ENCODE measurements around the gene GRIK4. TPM values are rescaled to one million over a fixed set of nuclear protein-coding genes. Genes with fewer than 3 reads are reported as not detected.

Gene GRIK4
- total and polyA plus RNA-seq, 2 donors (not counting 1 experiment from before 2014, with no cell fraction given) = 0.12 to 0.27 TPM

DNA sequence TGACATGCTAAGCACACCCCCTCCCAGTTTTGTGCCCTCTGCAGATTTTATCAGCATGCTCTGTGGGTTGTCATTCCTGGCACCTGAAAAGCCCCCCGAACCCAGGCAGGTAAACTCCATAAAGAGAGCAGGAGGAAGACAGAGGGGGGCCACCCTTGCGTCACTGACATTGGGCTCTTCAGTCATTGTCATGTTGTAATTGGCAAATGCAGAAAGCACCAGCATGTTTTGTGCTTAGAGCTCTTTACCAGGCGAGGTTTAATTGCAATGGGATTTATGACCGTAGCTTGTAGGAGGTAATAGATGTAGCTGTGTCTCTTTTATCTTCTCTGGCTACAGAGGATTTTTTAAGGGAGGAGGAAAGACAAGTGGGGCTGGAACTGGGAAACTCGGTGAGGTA, 201.7 kb downstream of the GRIK4 start:
- H3K4me3 ChIP-seq (ENCODE audit: control extremely low read depth in 1 of 5, extremely low read depth in 1 of 5, insufficient read depth in 1 of 5, low read depth in 2 of 5, low read length in 4 of 5) = no peak overlapping the region
- H3K4me1 ChIP-seq (ENCODE audit: control insufficient read depth in 2 of 2, insufficient read depth in 2 of 2, low read length in 2 of 2) = peaks cover 0 to 8% of the 10 kb centered on the region in 2 donors
- H3K36me3 ChIP-seq (replicated peaks in 1 of 2; ENCODE audit: control extremely low read depth in 1 of 2, control insufficient read depth in 1 of 2, extremely low read depth in 1 of 2, insufficient read depth in 2 of 2, low read length in 1 of 2) = no peaks in the 10 kb centered on the region
- H4K20me1 ChIP-seq (ENCODE audit: control insufficient read depth, insufficient read depth, low read length, poor library complexity, severe bottlenecking) = no peaks in the 10 kb centered on the region
- H3K27me3 ChIP-seq (replicated peaks in 1 of 4; ENCODE audit: control extremely low read depth in 1 of 4, control insufficient read depth in 3 of 4, insufficient read depth in 4 of 4, low read length in 3 of 4) = peaks cover 0 to 2% (median 0%) of the 10 kb centered on the region in 4 experiments
- no peak for ATAC-seq (ENCODE audit: low read depth)
- Mint-ChIP-seq H3K9me3 (ENCODE audit: insufficient read depth) (no peaks in the 10 kb centered on the region), H3K27me3 (peaks cover 7% of the 10 kb centered on the region), H3K27ac (no peak overlapping the region), H3K4me3 (no peak overlapping the region), H3K4me1 (peaks cover 6% of the 10 kb centered on the region)
- 81% methylated on average over 5 of the region's 5 CpGs for WGBS (ENCODE audit: insufficient coverage)
- ChIA-PET CTCF (no interaction called here), POLR2A (no interaction called here)
- no peak for DNase-seq
- intact Hi-C loops (cut with micrococcal nuclease) = no loop called here
- no peak overlapping the region for H2AFZ ChIP-seq (ENCODE audit: insufficient read depth, low read depth, low read length, poor library complexity, severe bottlenecking)
- no peak overlapping the region for H3K4me2 ChIP-seq (replicated peaks; ENCODE audit: low read depth, low read length, poor library complexity, severe bottlenecking)
- H3K79me2 ChIP-seq (ENCODE audit: control insufficient read depth, insufficient read depth, low read length) = no peaks in the 10 kb centered on the region
- H3K9ac ChIP-seq (ENCODE audit: low read length) = no peak overlapping the region
- no peak overlapping the region for H3K27ac ChIP-seq (ENCODE audit: low read length in 2 of 2)
- peaks cover 0 to 4% (median 0%) of the 10 kb centered on the region in 3 donors for H3K9me3 ChIP-seq (ENCODE audit: control extremely low read depth in 1 of 3, control insufficient read depth in 2 of 3, insufficient read depth in 1 of 3, low read length in 2 of 3)
- TF ChIP-seq EZH2 (IDR thresholded peaks at IDR 0.05; ENCODE audit: borderline replicate concordance, insufficient read depth, low read depth, low read length, poor library complexity, severe bottlenecking) = no peak
- TF ChIP-seq, protein P1, sequence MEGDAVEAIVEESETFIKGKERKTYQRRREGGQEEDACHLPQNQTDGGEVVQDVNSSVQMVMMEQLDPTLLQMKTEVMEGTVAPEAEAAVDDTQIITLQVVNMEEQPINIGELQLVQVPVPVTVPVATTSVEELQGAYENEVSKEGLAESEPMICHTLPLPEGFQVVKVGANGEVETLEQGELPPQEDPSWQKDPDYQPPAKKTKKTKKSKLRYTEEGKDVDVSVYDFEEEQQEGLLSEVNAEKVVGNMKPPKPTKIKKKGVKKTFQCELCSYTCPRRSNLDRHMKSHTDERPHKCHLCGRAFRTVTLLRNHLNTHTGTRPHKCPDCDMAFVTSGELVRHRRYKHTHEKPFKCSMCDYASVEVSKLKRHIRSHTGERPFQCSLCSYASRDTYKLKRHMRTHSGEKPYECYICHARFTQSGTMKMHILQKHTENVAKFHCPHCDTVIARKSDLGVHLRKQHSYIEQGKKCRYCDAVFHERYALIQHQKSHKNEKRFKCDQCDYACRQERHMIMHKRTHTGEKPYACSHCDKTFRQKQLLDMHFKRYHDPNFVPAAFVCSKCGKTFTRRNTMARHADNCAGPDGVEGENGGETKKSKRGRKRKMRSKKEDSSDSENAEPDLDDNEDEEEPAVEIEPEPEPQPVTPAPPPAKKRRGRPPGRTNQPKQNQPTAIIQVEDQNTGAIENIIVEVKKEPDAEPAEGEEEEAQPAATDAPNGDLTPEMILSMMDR (IDR thresholded peaks at IDR 0.05) = no peak

DNA sequence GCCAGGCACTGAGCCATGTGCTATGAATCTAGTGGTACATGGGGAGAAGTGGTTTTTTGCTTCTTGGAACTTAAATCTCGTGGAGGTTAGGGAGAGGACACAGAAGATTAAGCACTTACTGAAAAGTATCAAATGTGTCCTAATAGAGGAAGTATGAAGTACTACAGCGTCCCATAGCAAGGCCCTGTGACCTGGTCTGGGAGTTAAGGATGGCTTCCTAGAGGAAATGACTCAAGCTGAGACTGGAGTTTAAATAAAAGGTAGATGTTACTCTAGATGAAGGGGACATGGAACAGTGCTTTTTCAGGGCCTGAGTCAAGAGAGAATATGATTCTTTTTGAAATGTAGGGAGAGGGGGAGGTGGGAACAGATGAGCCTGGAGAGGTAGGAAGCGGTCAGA, 202.9 kb downstream of the GRIK4 start:
- Mint-ChIP-seq H3K27ac (no peak overlapping the region), H3K9me3 (ENCODE audit: insufficient read depth) (no peaks in the 10 kb centered on the region), H3K4me1 (peaks cover 6% of the 10 kb centered on the region), H3K27me3 (peaks cover 12% of the 10 kb centered on the region), H3K4me3 (peak overlapping the region; percentile 80)
- Histone ChIP-seq H3K9me3 (ENCODE audit: control extremely low read depth in 1 of 3, control insufficient read depth in 2 of 3, insufficient read depth in 1 of 3, low read length in 2 of 3) (no peaks in the 10 kb centered on the region), H3K27me3 (replicated peaks in 1 of 4; ENCODE audit: control extremely low read depth in 1 of 4, control insufficient read depth in 3 of 4, insufficient read depth in 4 of 4, low read length in 3 of 4) (peaks cover 0 to 2% (median 0%) of the 10 kb centered on the region in 4 experiments), H3K27ac (ENCODE audit: low read length in 2 of 2) (no peak overlapping the region), H3K4me2 (replicated peaks; ENCODE audit: low read depth, low read length, poor library complexity, severe bottlenecking) (no peak overlapping the region), H3K79me2 (ENCODE audit: control insufficient read depth, insufficient read depth, low read length) (no peaks in the 10 kb centered on the region), H3K9ac (ENCODE audit: low read length) (no peak overlapping the region), H3K4me3 (ENCODE audit: control extremely low read depth in 1 of 5, extremely low read depth in 1 of 5, insufficient read depth in 1 of 5, low read depth in 2 of 5, low read length in 4 of 5) (no peak overlapping the region), H3K36me3 (replicated peaks in 1 of 2; ENCODE audit: control extremely low read depth in 1 of 2, control insufficient read depth in 1 of 2, extremely low read depth in 1 of 2, insufficient read depth in 2 of 2, low read length in 1 of 2) (no peaks in the 10 kb centered on the region), H4K20me1 (ENCODE audit: control insufficient read depth, insufficient read depth, low read length, poor library complexity, severe bottlenecking) (no peaks in the 10 kb centered on the region), H3K4me1 (ENCODE audit: control insufficient read depth in 2 of 2, insufficient read depth in 2 of 2, low read length in 2 of 2) (peaks cover 0 to 8% of the 10 kb centered on the region in 2 donors), H2AFZ (ENCODE audit: insufficient read depth, low read depth, low read length, poor library complexity, severe bottlenecking) (no peak overlapping the region)
- no peak for DNase-seq
- ChIA-PET CTCF (interaction anchor here (1.7 kb wide), 1 partner anchor 29 kb away, joined by 5 read pairs; no protein-coding TSS in a partner anchor), POLR2A (no interaction called here)
- ATAC-seq (ENCODE audit: low read depth) = no peak
- 51% methylated on average over 3 of the region's 3 CpGs for WGBS (ENCODE audit: insufficient coverage)
- intact Hi-C loops (cut with micrococcal nuclease) = no loop called here
- TF ChIP-seq EZH2 (IDR thresholded peaks at IDR 0.05; ENCODE audit: borderline replicate concordance, insufficient read depth, low read depth, low read length, poor library complexity, severe bottlenecking) = no peak
- TF ChIP-seq, protein P1 (IDR thresholded peaks at IDR 0.05) = no peak
